HS-5 (cell line): ENCODE results near the gene RECK.

Experiments
- DNase-seq: peaks from one replicate; pipeline ENCODE4 v3.0.0-alpha.2; 2012; ENCODE audit warnings: low read depth

Gene RECK

DNA sequence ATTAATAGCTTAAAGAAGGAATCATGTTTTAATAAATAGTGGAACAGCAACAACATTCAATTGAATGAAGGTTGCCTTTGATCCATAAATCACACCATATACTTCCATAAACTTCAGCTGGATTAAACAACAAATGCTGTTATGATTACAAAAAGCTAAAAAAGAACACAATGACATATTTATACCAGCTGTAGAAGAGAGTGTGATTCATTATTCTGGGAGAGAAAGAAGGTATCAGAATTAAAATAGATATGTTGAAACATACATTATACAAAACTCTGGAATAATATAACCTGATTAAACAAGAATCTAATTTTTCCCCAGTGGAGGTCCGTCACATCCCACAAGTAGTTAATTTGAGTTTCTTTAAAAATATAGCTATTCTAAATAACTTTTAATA, 7.5 kb upstream of the RECK start:
- DNase-seq = no peak

DNA sequence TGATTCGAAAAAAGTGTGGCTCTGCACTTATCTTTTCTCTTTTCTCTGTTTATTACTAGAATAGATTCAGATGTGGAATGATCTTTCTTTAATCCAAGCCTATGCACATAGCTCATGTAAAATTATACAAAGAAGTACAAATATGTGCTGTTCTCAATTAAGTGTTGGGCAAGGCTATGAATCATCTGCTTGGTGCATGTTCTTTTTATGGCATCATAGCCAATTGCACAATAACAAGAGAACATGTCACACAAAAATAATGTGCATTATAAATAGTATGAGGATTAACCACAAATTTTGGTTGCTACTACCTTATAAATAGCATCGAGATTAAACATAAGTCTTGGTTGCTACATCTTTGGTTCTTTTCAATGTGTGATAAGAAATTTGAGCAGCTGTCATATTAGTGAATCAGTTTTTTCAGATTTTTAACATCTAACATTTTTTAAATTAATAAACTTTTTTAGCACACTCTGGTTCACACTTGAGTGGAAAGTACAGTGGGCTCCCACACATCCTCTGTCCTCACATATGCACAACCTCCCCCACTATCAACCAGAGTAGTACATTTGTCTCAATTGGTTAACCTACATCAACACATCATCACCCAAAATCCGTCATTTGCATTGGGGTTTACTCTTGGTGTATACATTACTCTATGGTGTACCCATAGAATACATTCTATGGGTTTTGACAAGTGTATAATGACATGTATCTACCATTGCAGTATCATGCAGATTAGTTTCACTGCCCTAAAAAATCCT, 6.8 kb upstream of the RECK start:
- DNase-seq = peak; percentile 96

DNA sequence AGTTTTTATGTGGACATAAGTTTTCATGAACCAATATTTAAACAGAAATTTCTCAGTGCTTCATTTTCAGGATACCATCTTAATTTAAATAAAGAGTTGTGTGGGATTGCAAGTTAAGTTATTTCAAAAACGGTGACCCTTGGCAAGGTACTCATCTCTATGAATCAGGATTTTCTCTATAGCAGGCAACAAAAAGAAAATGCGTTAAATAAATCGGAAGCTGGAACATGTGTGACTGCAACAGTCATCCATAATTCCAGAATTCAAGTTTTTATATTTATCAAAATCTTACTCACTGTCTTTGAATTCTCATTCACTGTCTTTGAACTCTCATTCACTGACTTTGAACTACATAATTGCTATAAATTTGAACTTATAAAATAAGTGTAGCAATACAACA, 5.8 kb upstream of the RECK start:
- no peak for DNase-seq

DNA sequence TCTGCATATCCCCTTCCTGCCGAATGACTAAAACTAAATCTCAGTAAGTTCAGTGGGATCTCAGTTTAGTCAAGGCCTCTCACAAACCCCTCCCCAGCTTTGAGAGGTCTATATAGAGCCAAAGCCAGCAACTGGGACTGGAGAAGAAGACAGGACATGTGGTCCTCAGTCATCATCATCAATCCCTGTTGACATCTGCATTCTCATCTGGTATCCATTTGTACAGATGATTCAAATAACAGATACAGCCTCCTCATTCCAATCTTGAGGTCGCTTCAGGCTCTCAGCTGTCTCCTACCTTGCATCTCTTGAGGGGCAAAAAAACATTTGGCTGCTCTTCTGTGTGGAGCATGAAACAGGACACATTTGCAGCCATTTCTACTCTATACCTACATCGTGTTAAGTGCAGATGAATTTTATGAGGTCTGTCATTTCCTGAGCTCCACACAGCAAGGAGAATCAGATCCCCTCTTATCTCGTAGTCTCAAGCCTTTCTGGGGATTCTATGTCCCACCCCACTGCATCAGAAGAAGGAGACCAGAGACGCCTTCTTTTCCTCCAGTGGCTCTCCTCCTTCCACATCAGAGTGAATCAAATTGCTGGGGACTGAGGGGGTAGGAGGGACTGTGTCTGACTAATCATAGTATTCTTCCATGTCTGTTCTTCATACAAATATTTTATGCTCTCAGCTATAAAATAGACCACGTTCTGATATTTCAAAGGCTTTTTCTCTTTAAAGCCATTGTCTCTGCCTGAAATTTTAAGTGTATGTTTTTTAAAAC, 4.7 kb upstream of the RECK start:
- DNase-seq = no peak

DNA sequence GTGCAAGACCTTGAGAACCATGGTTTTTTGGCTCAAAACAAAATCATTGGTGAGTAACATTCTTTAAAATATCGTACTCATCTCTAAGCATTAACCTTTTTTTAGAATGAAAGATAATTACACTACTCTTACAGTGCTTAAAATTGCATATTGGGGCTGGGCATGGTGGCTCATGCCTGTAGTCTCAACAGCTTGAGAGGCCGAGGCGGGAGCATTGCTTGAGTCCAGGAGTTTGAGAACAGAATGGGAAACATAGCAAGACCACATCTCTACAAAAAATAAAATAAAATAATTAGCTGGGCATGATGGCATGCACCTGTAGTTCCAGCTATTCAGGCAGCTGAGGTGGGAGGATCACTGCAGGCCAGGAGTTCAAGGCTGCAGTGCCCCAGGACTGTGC, 2.9 kb upstream of the RECK start:
- DNase-seq = no peak

DNA sequence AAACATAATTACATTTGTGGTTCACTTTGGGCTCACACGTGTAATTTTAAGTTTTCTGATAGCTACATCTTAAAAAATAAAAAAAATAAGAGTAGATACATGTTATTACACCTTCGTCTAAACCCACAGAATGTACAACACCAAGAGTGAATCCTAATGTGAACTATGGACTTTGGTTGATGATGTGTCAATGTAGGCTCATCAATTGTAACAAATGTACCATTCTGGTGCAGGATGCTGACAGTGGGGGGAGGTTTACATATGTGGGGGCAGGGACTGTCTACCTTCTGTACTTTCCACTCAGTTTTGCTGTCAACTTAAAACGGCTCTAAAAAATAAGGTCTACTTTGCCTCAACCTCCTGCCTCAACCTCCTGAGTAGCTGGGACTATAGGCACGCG, 2.5 kb upstream of the RECK start:
- no peak for DNase-seq

DNA sequence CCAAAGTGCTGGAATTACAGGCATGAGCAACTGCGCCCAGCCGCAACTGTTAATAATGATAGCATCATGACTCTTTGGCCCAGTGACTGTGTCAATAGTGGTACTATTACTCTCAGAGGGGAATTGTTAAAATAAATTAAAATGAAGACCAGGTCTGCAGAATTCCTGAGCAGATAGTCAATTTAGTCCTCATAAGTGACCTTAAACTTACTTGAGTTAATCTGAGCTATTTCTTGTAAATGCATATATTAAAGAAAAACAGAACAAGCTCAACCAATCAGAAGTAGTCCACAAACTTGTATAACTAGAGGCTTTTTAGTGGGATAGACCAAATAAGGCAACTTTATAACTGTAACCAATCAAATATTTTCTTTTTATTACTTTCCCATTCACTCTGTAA, 1.7 kb upstream of the RECK start:
- DNase-seq = no peak

DNA sequence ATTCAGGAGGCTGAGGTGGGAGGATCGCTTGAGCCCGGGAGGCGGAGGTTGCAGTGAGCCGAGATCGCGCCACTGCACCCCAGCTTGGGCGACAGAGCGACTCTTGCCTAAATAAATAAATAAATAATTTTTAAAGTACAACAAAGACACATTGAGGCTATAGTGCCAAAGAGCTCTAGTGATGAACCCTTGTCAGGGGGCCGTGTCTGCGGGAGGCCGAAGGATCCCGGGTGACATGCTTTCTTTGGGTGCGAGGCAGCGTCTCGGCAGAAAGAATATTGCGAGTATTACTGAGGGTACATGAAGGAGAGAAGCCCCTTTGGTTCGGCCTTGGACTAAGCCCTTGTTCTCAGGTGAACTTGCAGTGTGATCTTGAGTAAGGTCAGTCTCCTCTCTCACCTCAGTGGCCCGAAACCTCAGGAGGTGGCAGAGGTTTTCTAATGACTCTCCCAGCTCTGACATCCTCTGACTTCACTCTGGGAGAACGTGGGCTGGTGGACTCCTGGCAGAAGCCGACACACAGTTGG, 397 bp upstream of the RECK start:
- DNase-seq = no peak

DNA sequence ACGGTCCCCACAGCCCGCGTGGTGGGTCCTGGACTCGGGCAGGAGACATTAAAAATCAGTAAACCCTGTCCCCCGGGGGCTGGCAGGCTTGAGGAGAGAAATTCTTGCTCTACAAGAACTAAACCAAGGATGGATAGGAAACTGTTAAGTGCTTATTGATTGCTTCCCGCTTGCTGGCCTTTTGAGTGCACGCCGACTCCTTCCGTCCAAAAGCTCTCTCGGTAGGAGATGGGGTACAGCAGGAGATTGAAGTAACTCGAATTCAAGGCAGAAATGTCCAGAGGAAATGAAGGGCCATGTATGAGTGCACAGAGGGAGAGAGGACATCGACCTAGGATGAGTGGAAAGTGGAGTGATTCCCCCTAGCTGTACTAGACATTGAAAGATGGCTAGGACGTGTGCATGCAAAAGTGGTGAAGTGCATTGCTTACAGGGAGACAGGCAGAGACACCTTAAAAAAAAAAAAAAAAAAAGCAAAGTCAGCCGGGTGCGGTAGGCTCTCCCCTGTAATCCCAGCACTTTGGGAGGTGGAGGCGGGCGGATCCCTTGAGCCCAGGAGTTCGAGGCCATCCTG, 923 bp downstream of the RECK start:
- no peak for DNase-seq

DNA sequence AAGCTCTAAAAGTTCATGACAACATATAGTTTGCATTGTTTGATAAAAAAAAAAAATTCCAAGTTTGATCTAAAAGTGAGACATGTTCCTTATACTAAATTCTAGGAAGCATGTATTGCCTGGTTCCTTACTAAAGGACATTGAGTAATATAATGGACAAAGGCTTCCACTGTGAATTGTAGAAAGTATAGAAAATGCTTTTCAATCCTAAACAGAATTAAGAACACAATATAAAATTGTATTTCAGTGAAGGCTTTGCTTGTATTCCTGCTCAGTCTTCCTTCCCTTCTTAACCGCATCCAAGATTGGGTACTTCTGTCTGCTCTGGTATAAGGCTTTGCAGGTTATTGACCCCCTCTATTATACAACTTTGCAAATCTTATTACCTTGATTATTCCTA, 2.4 kb downstream of the RECK start:
- DNase-seq = no peak

DNA sequence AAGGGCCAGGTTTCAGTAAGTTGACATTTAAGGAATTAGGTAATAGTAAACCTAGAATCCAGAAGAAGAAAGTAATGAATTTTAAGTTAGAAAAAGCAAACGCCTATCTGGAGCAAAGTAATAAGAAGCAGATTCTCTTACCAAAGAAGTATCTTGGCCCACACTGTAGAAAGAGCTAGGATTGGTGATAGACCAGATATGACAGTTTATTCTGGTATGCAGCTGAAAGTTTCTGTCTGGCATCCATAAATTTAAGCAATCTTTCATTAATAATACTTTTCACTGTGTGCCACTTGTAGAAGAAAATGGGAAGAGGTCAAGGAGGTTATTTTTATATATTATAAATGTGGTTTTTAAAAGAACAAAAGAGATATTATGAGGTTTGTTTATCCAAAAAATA, 3.0 kb downstream of the RECK start:
- no peak for DNase-seq

DNA sequence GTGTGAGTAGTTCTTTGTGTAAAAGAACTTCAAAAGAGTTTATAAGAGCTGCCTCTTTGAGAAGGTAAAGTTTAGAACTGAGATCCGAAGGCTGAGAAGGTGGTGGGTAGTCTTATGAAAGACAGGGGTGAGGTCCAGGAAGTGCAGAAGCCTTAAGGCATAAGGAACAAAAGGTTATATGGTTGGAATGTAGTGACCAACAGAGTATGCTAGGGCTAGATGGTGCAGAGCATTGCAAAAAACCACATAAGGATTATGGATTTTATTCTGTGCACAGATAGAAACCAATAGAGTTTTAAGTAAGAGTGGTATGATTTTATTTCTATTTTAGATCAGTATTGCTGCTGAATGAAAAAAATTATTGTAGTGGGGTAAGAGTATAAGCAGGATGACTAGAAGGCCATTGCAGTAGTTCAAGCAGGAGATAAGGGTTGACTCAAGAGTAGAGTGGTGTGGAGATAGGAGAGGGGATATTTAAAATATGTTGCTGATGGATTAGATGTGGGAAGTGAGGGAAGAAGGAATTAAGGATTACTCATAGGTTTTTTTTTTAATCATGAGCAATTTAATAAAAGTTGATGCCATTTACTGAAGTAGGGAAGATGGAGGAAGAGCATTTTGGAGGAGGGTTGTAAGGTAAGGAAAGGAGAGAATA, 3.7 kb downstream of the RECK start:
- DNase-seq = no peak

DNA sequence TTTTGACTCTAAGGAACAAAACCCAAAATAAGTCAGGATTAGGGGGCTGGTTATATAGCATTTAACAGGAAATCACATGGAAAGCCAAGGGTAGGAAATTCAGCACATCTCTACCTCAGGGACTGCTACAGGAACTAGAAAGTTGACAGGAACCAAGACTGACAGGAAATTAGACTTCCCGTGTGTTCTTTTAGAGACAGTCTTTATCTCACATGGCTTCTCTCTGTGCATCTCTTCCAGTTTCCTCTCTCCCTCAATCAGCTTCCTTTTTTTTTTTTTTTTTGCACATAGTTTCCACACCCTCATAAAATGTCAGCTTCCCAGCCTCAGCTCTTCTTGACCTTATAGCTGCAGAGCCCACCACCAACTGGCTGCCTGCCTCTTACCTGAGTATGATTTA, 4.8 kb downstream of the RECK start:
- no peak for DNase-seq

DNA sequence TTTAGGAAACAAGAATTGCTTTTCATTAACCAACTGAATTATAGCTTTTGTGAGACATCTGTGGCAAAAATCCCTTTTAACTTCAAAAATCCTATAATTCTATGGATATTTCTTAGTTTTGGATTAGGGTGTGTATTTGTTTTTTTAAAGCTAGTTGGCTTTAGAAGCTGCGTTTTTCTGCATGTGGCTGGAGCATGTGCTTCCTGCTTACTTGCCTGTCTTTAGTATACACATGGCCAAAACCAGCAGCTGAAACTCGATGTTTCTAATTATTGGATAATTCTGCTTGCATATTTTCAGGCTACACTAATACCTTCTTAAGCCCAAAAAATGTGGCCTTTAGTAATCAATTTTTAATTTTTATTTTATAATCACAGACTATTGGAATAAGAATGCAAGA, 8.9 kb downstream of the RECK start:
- DNase-seq = no peak

DNA sequence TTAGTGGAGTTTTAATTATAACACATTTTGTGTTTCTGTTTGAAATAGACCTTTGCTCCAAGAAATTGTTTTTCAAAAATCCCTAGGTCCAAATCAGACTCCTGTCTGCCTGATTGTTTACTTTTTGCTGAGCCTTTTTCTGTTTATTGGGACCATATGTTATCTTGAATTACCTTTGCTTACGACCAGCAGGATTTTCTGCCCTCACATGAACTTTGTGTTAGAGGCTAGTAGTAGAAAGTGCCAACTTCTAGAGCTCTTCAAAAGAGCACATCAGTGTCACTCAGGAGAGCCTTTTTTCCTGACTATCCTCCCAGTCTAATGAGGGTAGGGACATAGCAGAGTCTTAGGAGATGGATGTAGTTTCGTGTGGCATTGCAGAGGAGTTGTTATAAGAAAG, 10.2 kb downstream of the RECK start:
- DNase-seq = no peak

DNA sequence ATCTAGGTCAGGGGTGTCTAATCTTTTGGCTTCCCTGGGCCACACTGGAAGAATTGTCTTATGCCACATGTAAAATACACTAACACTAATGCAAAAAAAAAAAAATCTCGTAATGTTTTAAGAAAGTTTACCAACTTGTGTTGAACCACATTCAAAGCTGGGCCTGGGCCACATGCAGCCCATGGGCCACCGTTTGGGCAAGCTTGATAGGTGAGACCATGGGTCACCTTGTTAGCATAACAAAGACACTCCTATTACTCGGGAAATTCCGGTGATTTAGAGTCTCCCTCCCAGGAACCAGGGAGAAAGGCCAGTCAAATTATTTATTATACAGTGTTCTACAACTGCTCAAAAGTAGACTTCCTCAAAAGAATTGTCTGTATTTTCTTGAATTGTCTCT, 12.7 kb downstream of the RECK start:
- no peak for DNase-seq

DNA sequence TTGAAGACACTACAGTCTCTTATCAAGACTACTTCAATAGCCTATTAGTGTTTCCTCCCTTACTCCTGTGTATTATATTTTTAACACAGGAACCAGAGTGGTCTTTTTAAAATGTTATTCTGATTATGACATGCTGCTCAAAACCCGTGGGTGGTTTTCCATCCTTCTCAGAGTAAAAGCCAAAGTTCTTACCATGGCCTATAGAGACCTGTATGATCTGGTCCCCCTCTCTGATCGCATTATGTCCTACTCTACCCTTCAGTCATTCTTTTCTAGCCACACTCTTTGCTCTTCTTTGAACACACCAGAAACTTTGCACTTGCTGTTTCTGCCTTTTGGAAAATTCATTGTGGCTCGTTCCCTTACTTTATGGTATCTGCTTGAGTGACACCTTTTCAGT, 13.8 kb downstream of the RECK start:
- DNase-seq = no peak

DNA sequence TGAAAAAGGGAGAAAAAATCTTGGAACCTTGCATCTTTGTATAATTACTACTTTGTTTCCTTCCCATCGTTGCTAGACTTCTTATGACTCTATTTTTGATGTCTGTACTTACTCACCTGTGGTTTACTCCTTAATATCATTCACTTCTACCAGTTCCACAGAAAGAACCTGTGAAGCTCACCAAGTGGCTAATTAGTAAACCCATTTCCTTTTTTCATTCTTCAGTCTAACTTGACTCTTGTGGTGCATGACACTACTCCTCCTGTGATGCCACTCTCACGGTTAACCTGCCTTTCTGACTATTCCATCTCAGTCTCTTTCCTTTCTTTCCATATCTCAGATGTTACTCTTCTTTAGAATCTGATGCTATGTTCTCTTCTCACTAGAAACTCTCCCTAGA, 14.6 kb downstream of the RECK start:
- no peak for DNase-seq

DNA sequence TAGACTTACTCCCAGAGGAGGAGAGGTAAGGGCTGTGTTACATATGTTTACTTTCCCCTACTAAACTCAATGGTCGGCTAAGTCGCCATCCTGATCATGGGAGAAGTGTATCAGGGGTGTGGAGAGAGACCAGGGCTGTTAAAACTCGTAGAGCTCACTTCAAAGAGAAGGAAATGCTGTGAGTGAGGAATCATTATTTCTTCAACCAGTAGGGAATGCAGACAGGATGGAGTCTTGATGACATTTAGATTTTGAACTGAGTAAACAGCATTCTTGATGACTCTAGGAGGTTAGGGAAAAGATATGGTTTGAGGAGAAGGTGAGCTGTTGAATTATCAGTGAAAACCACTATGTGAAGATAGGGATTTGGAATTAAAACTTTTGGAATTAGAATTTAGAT, 17.3 kb downstream of the RECK start:
- DNase-seq = no peak

DNA sequence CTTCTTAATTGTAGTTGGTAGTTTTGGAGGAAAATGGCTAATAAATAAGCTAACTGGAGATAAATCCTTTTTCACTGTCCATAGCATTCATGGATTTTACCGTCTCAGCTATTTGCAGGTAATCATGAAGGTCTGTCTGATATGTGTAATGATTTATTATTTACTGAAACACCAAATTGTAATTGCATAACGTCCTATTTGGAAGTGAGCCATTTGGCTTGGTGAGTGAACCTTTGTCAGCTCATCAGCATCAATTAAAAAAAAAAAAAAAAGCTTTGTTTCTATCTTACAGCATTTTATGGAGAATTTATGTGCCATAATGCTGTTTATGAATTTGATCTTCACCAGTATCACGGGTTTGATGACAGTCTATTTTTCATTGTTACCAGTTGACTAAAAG, 20.2 kb downstream of the RECK start:
- DNase-seq = no peak

DNA sequence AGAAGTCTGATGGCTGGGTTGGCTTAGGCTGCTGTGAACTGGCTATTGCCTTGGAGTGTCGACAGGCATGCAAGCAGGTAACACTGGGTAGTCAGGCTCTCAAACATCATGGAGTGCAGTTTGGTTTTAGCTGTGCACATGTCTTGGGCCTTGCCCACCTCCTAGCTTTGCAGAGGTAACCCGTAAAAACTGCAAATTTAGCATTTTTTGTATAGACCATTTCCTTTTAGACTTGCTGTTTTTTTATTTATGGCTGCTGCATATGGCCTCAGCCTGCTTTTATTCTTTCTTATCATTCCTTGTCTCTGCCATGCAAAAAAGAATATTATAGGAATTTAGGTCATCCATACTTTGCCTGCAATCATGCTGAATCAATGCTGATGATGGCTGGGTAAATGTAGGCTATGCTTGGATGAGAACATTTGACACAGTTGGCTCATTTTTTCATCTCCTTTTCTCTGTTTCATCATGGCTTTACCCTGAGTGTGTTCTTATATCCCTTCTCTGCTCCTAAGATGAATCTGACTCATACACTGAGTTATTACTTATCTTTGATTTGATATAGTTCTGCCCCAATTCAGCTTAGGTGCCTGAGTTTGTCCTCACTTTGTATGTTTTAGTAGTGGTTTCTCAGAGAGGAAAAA, 27.2 kb downstream of the RECK start:
- DNase-seq = peak; percentile 32

DNA sequence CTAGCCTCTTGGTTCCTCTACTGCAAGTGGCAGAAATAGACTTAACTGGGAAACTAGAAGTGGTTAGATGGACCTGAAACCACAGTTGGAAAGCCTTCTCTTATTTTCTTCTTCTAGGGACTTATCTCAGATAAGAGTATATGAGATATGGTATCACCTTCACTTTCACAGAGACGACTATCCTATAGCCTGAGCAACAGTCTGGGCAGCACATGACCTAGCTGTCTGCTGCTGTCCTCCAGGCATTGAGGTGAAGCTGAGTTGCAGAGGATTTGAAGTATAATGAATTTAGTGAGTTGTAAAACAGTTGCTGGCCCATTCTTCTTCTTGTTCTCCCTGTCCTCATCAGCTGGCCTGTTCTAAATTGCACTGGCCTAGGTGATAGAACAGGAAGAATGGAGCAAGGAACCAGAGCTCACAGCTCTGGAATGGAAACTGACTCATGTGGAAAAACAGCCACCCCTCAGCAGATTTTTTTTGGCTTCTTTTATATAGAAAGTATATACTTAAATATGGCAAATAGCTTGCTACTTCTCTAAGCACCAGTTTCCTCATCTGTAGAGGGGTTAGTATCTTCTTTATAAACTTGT, 27.8 kb downstream of the RECK start:
- no peak for DNase-seq
